Endothelial cell of umbilical vein (primary cell): ENCODE measurements around the gene CENPN. TPM values are rescaled to one million over a fixed set of nuclear protein-coding genes. Genes with fewer than 3 reads are reported as not detected.

Experiments used
- BruUV-seq: library from RNA; stranded (reverse); fragments of 400-500 nt; replicated peaks from 2 replicates; lab custom pipeline; 2021; lab: Mats Ljungman, UMichigan
- CTCF ChIA-PET: fragments of 300-600, 350-600 bp; sonication (Branson Sonifier 250); formaldehyde crosslinking; loops from one replicate; lab custom pipeline; 2021; ENCODE audit warnings: antibody characterized with exemption, inconsistent platforms; lab: Charles Lee
- POLR2A ChIA-PET: fragments of 300-600, 350-600 bp; sonication (Branson Sonifier 250); formaldehyde crosslinking; loops from one replicate; lab custom pipeline; 2021; ENCODE audit warnings: antibody characterized with exemption, inconsistent platforms; lab: Charles Lee
- DNase-seq: peaks from one replicate; pipeline ENCODE4 v3.0.0-alpha.2; 2011; ENCODE audit warnings: low read depth, low spot score
- FAIRE-seq: peaks from 2 replicates; lab custom pipeline; 2011; peaks lifted over from hg19 to GRCh38; lab: Jason Lieb, UNC
- H2AFZ ChIP-seq: 2 replicates; pipeline ENCODE4 v1.6.0; 2012; ENCODE audit warnings: low read depth, low read length, control low read depth, inconsistent platforms
- H3K27ac ChIP-seq: 2 replicates; pipeline ENCODE4 v1.5.1; 2011; ENCODE audit warnings: low read depth, mild to moderate bottlenecking, control low read depth, low read length, moderate library complexity; ENCODE audit not compliant: insufficient read depth
- H3K27me3 ChIP-seq, 2 experiments: 2 replicates each; pipeline versions ENCODE4 v1.6.0 to v1.6.1; 2011; ENCODE audit warnings: low read length in 2 of 2, mixed read lengths in 1 of 2; ENCODE audit not compliant: control insufficient read depth in 2 of 2, insufficient read depth in 2 of 2
- H3K36me3 ChIP-seq, 2 experiments: 2 replicates in 1 of 2; 3 replicates in 1 of 2; pipeline ENCODE4 v1.5.1; 2011; ENCODE audit warnings: low read length in 2 of 2, mild to moderate bottlenecking in 1 of 2, moderate library complexity in 1 of 2; ENCODE audit not compliant: control insufficient read depth in 2 of 2, insufficient read depth in 2 of 2; ENCODE audit errors: extremely low read depth in 1 of 2
- H3K4me1 ChIP-seq: 3 replicates; pipeline ENCODE4 v1.5.1; 2011; ENCODE audit warnings: mild to moderate bottlenecking, low read length; ENCODE audit not compliant: control insufficient read depth, insufficient read depth; ENCODE audit errors: extremely low read depth
- H3K4me2 ChIP-seq: 2 replicates; pipeline ENCODE4 v1.6.1; 2011; ENCODE audit warnings: low read length, control low read depth, mixed read lengths; ENCODE audit not compliant: insufficient read depth
- H3K4me3 ChIP-seq, 3 experiments: fragments of 200-600 bp in 1 of 3; sonication (generic), shearing (Covaris generic) in 1 of 3; replicated peaks in 1 of 3; 2 replicates each; pipeline ENCODE4 v1.5.1; 2011 to 2016; ENCODE audit warnings: control low read depth in 3 of 3, low read length in 3 of 3, mild to moderate bottlenecking in 2 of 3, inconsistent platforms in 1 of 3, low read depth in 1 of 3, moderate library complexity in 1 of 3; ENCODE audit not compliant: insufficient read depth in 1 of 3
- H3K79me2 ChIP-seq: 2 replicates; pipeline ENCODE4 v1.6.0; 2012; ENCODE audit warnings: low read length, inconsistent platforms; ENCODE audit not compliant: control insufficient read depth, insufficient read depth
- H3K9ac ChIP-seq: replicated peaks from 2 replicates; pipeline ENCODE3; 2011; ENCODE audit warnings: low read length, control low read depth; ENCODE audit not compliant: insufficient read depth; ENCODE audit errors: extremely low read depth
- H3K9me1 ChIP-seq: replicated peaks from 3 replicates; pipeline ENCODE4 v1.6.0; 2011; ENCODE audit warnings: mild to moderate bottlenecking, low read length; ENCODE audit not compliant: control insufficient read depth, insufficient read depth; ENCODE audit errors: extremely low read depth
- H3K9me3 ChIP-seq: replicated peaks from 2 replicates; pipeline ENCODE4 v1.5.1; 2012; ENCODE audit warnings: low read length, inconsistent platforms; ENCODE audit not compliant: control insufficient read depth, insufficient read depth
- H4K20me1 ChIP-seq: replicated peaks from 2 replicates; pipeline ENCODE3; 2011; ENCODE audit warnings: mild to moderate bottlenecking, low read length; ENCODE audit not compliant: control insufficient read depth, insufficient read depth; ENCODE audit errors: extremely low read depth
- EZH2 ChIP-seq: IDR thresholded peaks from 2 replicates; pipeline ENCODE4 v1.6.1; 2012; ENCODE audit warnings: borderline replicate concordance, low read depth, mild to moderate bottlenecking, moderate library complexity, low read length, inconsistent platforms; ENCODE audit not compliant: severe bottlenecking
- FOS ChIP-seq: IDR thresholded peaks from 2 replicates; pipeline ENCODE4 v1.6.1; 2011; ENCODE audit warnings: mild to moderate bottlenecking, low read length, moderate library complexity, borderline replicate concordance; ENCODE audit not compliant: insufficient read depth
- GATA2 ChIP-seq: IDR thresholded peaks from 2 replicates; pipeline ENCODE4 v1.7.0; 2011; ENCODE audit warnings: low read depth, mild to moderate bottlenecking, moderate library complexity, mixed read lengths, low read length; ENCODE audit not compliant: insufficient read length, insufficient read depth
- JUN ChIP-seq: IDR thresholded peaks from 2 replicates; pipeline ENCODE4 v1.6.1; 2011; ENCODE audit warnings: borderline replicate concordance, low read depth; ENCODE audit not compliant: insufficient read length, insufficient read depth
- MYC ChIP-seq: IDR thresholded peaks from one replicate; pipeline ENCODE4 v1.6.1; 2011; ENCODE audit warnings: mild to moderate bottlenecking, low read depth, low read length
- POLR2A ChIP-seq: IDR thresholded peaks from 2 replicates; pipeline ENCODE4 v1.6.1; 2012; ENCODE audit warnings: low read depth, mild to moderate bottlenecking, control low read depth, low read length
- POLR2AphosphoS5 ChIP-seq: IDR thresholded peaks from 2 replicates; pipeline ENCODE4 v1.6.1; 2012; ENCODE audit warnings: low read depth, mild to moderate bottlenecking, control low read depth, low read length, moderate library complexity; ENCODE audit not compliant: insufficient read depth
- dilution Hi-C: fragments of 300-500 bp; cut with MboI; formaldehyde crosslinking; loops from one replicate; pipeline ENCODE4 v1.15.0; 2019; ENCODE audit warnings: low sequenced_read_pairs; ENCODE audit not compliant: extremely low pct_ligation_motif_present
- intact Hi-C: fragments of 100-400 bp; cut with micrococcal nuclease; formaldehyde crosslinking; loops from one replicate; pipeline ENCODE4 v1.10.0; 2022
- polyA plus RNA-seq, 4 experiments: library from polyadenylated mRNA; depleted of rRNA in 3 of 4; stranded (reverse) in 3 of 4; unstranded in 1 of 4; fragments of >200 nt; gene quantifications; 2 replicates each; pipeline versions ENCODE4 v1.2.1 to v1.2.3, GENCODE V29; 2011 to 2012; ENCODE audit warnings: missing spikeins in 1 of 4
- total RNA-seq: library from RNA; stranded (reverse); gene quantifications from 2 replicates; pipeline ENCODE4 v1.2.3, GENCODE V29; 2021
- TF ChIP-seq, protein P1 (sequence below): IDR thresholded peaks from 2 replicates; pipeline ENCODE4 v1.6.1; 2011; ENCODE audit not compliant: insufficient read depth, insufficient read length
- TF ChIP-seq, protein P2 (sequence below), 2 donors: IDR thresholded peaks; 1 replicate in 1 of 2; 2 replicates in 1 of 2; pipeline ENCODE4 v1.5.1; 2011; ENCODE audit warnings: low read length in 2 of 2, mild to moderate bottlenecking in 2 of 2, moderate library complexity in 2 of 2, control low read depth in 1 of 2, inconsistent platforms in 1 of 2, low read depth in 1 of 2; ENCODE audit not compliant: insufficient read depth in 1 of 2; ENCODE audit errors: extremely low read depth in 1 of 2

Gene CENPN
- total and polyA plus RNA-seq, 2 donors (not counting 3 experiments of a cell fraction or from before 2014, with no cell fraction given), result 17.6 to 52.4 TPM

DNA sequence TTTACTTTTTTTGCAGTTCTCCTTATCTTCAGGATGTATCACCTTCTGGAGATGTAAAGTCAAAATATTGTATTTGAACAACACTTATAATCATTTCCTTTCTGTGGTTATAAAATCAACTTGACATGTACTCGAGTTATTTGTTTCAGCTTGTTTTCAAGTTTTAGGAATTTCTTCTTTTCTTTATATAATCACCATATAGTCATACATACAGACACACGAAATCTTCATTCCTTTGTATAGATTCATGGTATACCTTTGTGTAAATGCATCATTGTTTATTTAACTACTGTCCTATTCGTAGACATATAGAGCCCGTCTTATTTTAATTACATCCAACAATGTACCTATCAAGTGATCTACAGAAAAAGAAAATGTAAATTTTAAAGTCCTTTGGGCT lies 40.4 kb upstream of the CENPN start:
- Histone ChIP-seq H3K9ac (no peak overlapping the region), H3K27me3 (no peaks in the 10 kb centered on the region), H3K36me3 (peaks cover 0 to 2% of the 10 kb centered on the region in 2 experiments), H3K4me1 (no peaks in the 10 kb centered on the region), H3K27ac (no peak overlapping the region), H4K20me1 (no peaks in the 10 kb centered on the region), H3K79me2 (no peaks in the 10 kb centered on the region), H3K4me2 (no peak overlapping the region), H3K4me3 (no peak overlapping the region), H3K9me1 (peaks cover 2% of the 10 kb centered on the region), H3K9me3 (no peaks in the 10 kb centered on the region), H2AFZ (no peak overlapping the region)
- intact Hi-C loops (no loop called here), dilution Hi-C loops (no loop called here)
- FAIRE-seq (no peak), DNase-seq (no peak)
- BruUV-seq, result no TSS peak
- TF ChIP-seq GATA2 (no peak), EZH2 (no peak), MYC (no peak), POLR2A (no peak), FOS (no peak), JUN (no peak), POLR2AphosphoS5 (no peak)
- TF ChIP-seq, protein P1, sequence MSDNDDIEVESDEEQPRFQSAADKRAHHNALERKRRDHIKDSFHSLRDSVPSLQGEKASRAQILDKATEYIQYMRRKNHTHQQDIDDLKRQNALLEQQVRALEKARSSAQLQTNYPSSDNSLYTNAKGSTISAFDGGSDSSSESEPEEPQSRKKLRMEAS, result no peak
- TF ChIP-seq, protein P2, sequence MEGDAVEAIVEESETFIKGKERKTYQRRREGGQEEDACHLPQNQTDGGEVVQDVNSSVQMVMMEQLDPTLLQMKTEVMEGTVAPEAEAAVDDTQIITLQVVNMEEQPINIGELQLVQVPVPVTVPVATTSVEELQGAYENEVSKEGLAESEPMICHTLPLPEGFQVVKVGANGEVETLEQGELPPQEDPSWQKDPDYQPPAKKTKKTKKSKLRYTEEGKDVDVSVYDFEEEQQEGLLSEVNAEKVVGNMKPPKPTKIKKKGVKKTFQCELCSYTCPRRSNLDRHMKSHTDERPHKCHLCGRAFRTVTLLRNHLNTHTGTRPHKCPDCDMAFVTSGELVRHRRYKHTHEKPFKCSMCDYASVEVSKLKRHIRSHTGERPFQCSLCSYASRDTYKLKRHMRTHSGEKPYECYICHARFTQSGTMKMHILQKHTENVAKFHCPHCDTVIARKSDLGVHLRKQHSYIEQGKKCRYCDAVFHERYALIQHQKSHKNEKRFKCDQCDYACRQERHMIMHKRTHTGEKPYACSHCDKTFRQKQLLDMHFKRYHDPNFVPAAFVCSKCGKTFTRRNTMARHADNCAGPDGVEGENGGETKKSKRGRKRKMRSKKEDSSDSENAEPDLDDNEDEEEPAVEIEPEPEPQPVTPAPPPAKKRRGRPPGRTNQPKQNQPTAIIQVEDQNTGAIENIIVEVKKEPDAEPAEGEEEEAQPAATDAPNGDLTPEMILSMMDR (IDR thresholded peaks at IDR 0.05; ENCODE audit: extremely low read depth in 1 of 2, insufficient read depth in 1 of 2, low read depth in 1 of 2, low read length in 2 of 2), result no peak
- CTCF ChIA-PET, result interaction anchor here (1.1 to 1.6 kb wide), 4 partner anchors 9 to 43 kb away, joined by 4 read pairs; no protein-coding TSS in a partner anchor
- POLR2A ChIA-PET, result no interaction called here
